Lower leg skin (tissue), 4 donors: ENCODE results near the gene CIP2A. TPM values are rescaled to one million over a fixed set of nuclear protein-coding genes. Genes with fewer than 3 reads are reported as not detected.

Experiments used
- DNase-seq, 2 donors: peaks; one replicate each; pipeline ENCODE4 v3.0.0-alpha.2; 2019; ENCODE audit warnings: low spot score in 2 of 2
- H3K4me3 ChIP-seq: fragments of 200-600 bp; sonication (generic); 2 replicates; pipeline ENCODE4 v1.5.1; 2017; ENCODE audit warnings: mild to moderate bottlenecking, low read depth; ENCODE audit not compliant: poor library complexity, severe bottlenecking
- POLR2A ChIP-seq, 2 donors: fragments of 450-650 bp; IDR thresholded peaks; one replicate each; pipeline ENCODE4 v1.6.1; 2016 to 2017; ENCODE audit warnings: antibody characterized with exemption in 2 of 2, mild to moderate bottlenecking in 1 of 2, moderate library complexity in 1 of 2
- WGBS, 2 donors: methylation state at CpG; one replicate each; pipeline ENCODE4 v1.1.5; 2018; 5-methylcytosine and 5-hydroxymethylcytosine counted together
- intact Hi-C: fragments of 100-400 bp; cut with DNase I; formaldehyde crosslinking; loops from one replicate; pipeline ENCODE4 v1.15.0; 2023; ENCODE audit warnings: low total_unique reads
- total RNA-seq, 4 donors: library from RNA; depleted of rRNA; stranded (reverse); fragments of >200 nt; gene quantifications; one replicate each; pipeline ENCODE4 v1.1.0, GENCODE V29; 2016
- TF ChIP-seq, protein P1 (sequence below), 3 donors: fragments of 450-650 bp; IDR thresholded peaks; one replicate each; pipeline ENCODE4 v1.5.1; 2016; ENCODE audit warnings: antibody characterized with exemption in 3 of 3, mild to moderate bottlenecking in 3 of 3, moderate library complexity in 2 of 3

CIP2A gene
- total RNA-seq, 4 donors from 2014 or later, result 0.84 to 2.2 (median 1.3) TPM

DNA sequence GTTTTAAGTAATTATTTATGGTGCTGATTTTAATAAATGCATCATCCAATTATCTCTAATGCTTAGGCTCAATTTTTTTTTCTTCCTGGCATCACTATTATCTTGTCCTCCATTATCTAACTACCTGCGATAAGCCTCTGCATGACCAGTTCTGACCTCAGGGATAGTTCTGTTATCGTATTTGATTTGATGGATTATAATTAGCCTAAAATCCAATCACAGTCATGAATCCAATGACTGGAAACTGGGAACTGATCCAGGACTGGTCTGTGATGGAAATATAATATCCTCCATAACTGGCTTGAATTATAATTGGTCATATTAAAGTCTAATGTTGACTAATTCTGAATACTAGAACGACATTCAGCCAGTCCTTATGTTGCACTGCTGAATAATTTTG lies 80.0 kb downstream of the CIP2A start:
- TF ChIP-seq POLR2A (IDR thresholded peaks at IDR 0.05), result no peak
- TF ChIP-seq, protein P1, sequence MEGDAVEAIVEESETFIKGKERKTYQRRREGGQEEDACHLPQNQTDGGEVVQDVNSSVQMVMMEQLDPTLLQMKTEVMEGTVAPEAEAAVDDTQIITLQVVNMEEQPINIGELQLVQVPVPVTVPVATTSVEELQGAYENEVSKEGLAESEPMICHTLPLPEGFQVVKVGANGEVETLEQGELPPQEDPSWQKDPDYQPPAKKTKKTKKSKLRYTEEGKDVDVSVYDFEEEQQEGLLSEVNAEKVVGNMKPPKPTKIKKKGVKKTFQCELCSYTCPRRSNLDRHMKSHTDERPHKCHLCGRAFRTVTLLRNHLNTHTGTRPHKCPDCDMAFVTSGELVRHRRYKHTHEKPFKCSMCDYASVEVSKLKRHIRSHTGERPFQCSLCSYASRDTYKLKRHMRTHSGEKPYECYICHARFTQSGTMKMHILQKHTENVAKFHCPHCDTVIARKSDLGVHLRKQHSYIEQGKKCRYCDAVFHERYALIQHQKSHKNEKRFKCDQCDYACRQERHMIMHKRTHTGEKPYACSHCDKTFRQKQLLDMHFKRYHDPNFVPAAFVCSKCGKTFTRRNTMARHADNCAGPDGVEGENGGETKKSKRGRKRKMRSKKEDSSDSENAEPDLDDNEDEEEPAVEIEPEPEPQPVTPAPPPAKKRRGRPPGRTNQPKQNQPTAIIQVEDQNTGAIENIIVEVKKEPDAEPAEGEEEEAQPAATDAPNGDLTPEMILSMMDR (IDR thresholded peaks at IDR 0.05), result no peak
- DNase-seq, result no peak
- whole genome bisulfite sequencing, 2 donors, result 54 to 63% methylated on average over 3 of the region's 3 CpGs
- H3K4me3 ChIP-seq, result no peak overlapping the region
- intact Hi-C loops, result no loop called here

DNA sequence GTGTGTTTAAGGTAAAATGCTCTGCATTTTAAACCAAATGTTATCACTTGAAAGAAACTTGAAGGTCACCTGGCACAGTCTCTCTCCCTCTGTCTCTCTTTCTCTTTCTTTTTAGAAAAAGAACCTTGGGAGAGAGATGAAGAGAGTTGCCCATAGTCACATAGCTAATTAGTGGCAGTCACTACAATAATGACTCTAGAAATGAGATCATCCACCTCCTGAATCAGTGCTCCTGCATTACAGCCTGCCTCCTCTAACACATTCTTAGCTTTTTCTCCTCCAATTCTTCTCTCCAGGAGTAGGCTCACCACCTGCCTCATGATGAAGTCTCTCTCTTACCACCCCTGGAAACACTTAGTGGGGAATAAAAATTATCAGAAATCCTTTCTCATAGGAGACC lies 81.3 kb downstream of the CIP2A start:
- TF ChIP-seq POLR2A (IDR thresholded peaks at IDR 0.05), result no peak
- TF ChIP-seq, protein P1 (IDR thresholded peaks at IDR 0.05), result no peak
- no peak overlapping the region for H3K4me3 ChIP-seq
- intact Hi-C loops, result no loop called here
- no peak for DNase-seq

DNA sequence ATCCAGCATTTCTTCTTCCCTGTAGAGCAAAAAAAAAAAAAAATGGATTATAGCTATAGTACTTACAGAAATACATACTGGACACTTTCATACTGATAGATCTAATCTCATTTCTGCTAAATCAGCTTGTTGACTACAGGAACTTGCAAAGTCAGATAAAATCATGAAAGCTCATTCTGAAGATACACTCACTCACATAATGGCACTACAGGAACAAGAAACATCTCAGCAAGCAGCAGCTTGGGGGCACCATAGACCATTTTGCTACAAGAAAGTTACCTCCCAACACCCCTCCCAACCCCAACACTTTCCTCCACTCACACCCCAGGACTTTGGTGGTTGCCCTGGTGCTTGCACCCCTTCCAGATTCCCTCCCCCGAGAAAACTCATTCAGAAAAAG lies 83.4 kb downstream of the CIP2A start:
- TF ChIP-seq POLR2A (IDR thresholded peaks at IDR 0.05), result no peak
- TF ChIP-seq, protein P1 (IDR thresholded peaks at IDR 0.05), result no peak
- intact Hi-C loops, result no loop called here
- H3K4me3 ChIP-seq, result no peak overlapping the region
- WGBS, 2 donors, result 70 to 76% methylated on average over 1 of the region's 1 CpG
- no peak for DNase-seq

DNA sequence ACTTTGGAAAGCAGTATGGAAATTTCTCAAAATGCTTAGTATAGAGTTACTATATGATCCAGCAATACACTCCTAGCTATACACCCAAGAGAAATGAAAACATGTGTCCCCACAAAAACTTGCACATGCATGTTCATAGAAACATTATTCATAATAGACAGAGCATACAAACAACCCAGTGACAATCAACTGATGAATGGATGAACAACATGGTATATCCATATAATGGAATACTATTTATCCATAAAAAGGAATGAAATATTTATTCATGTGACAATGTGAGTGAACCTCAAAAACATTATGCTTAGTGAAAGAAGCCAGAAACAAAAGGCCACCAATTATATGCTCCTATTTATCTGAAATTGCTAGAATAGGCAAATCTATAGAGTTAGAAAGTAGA lies 85.5 kb downstream of the CIP2A start:
- DNase-seq, result no peak
- H3K4me3 ChIP-seq, result no peak overlapping the region
- no peak for TF ChIP-seq POLR2A (IDR thresholded peaks at IDR 0.05)
- intact Hi-C loops, result no loop called here

DNA sequence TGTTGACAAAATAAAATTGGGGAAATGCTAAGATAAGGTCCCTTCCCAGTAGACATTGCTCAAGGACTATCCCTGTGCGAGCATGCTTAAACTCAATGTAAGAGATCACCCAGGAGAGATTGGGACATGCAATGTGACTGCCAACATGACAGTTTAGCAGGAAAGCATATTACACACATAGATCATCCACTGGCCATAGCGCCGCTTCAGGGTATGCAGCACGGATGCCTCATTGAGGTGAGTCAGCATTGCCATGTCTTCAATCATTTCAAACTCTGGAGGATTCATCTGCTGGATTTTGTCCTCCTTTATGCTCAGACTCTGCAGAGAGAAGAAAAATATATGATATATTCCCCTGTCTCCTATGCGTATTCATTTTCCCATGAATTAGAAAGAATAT lies 87.7 kb downstream of the CIP2A start:
- DNase-seq, result no peak
- 87 to 91% methylated on average over 5 of the region's 5 CpGs for WGBS, 2 donors
- intact Hi-C loops, result no loop called here
- H3K4me3 ChIP-seq, result no peak overlapping the region
- TF ChIP-seq, protein P1 (IDR thresholded peaks at IDR 0.05), result no peak
- no peak for TF ChIP-seq POLR2A (IDR thresholded peaks at IDR 0.05)

DNA sequence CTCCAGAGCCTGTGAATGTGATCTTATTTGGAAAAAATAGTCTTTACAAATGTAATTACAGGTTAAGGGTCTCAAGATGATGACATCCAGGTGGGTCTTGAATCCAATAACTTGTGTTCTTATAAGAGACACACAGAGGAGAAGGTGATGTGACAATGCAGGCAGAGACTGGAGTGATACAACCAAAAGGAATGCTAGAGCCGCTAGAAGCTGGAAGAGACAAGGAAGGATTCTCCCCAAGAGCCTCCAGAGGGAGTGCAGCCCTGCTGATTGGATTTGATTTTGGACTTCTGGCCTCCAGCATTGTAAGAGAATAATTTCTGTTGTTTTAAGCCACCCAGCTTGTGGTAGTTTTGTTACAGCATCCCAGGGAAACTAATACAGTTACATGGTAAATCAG lies 88.5 kb downstream of the CIP2A start:
- no peak for TF ChIP-seq POLR2A (IDR thresholded peaks at IDR 0.05)
- TF ChIP-seq, protein P1 (IDR thresholded peaks at IDR 0.05), result no peak
- DNase-seq, result no peak
- intact Hi-C loops, result no loop called here
- no peak overlapping the region for H3K4me3 ChIP-seq
- 86 to 97% methylated on average over 1 of the region's 1 CpG for WGBS, 2 donors

Other genes starting within 250 kb of the CIP2A start
- under 1 TPM; 0.04 to 0.88 (median 0.27) TPM for gene MYH15, start 78.8 kb downstream of the CIP2A start, total RNA-seq
- 1 to 10 TPM; 2.0 to 4.5 (median 2.8) TPM for gene DZIP3, start 284 bp upstream of the CIP2A start, total RNA-seq
- gene RETNLB, start 168.0 kb upstream of the CIP2A start, total RNA-seq, result not detected
- gene TRAT1, start 233.3 kb upstream of the CIP2A start, total RNA-seq, result not detected